Measurements from ENCODE around the gene CCDC154.

The CCDC154 gene

DNA sequence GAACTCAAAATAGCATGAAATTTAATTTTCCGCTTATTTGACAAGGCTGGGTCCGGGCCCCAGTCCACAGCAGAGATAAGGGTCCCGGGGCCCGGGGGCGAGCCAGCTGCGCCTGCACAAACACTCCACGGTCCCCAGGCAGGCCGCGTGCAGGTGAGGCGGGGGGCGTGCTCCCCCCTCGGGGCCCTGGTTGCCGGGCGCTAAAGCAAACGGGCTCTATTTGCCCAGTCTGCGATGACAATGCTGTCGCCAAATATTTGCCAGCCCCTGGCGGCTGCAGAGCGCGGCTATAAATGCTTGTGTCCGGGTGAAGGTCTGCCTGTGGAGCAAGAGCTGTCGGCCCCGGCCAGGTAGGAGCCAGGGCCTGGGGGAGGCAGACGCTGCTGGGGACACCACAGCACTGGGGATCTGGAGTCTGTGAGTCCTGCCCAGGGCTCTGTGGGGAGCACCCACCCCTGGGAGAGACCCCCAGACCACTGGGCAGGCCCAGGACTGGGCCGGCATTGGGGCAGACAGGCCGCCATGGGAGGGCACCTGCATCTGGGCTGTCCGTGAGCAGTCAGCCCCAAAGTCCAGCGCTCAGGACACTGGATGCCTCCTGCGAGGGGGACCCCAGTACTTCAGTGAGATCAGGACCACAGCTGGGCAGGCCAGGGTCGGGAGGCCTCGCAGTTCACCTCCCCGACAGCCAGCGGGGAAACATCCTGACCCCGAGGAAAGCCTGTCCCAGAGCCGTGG is 13.4 kb downstream of the CCDC154 start, which contains the start of gene PERCC1:
TSS of gene PERCC1 (plus strand) at position 320 of the 738 bp plus-strand sequence. CDS start 1,516 bp downstream, outside the sequence.
- in situ Hi-C loops (cut with HindIII; ENCODE audit: low pct_ligation_motif_present, low pct_unique_long_range_greater_than_20kb, low sequenced_read_pairs) = loop anchor here (10.0 kb wide), 1 partner anchor 54 kb away; the partner anchor contains the start of gene PTX4
- no peak for DNase-seq

DNA sequence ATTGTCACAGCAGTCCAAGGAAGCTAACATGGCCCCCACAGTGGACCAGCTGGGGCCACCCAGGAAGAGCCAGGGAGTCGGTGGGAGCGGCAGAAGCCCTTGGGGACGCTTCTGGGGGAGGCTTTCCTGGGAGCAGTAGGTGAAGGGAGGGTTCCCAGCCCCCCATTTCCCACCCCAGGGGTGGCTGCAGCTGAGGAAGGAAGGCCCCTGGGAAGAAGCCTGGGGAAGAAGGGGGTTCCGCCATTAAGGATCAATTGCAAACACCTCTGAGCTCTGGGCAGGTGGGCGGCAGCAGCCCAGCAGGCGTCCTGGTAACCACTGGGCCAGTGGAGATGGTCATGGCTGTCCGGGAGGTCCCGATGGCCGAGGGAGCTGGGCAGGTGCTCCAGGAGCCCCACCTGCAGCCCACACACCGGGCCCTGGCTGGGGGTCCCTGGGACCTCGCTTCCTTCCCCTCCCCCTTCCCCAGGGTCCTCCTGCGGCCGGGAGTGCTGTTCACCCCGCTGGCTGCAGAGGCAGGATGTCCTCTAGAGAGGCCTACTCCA is 14.1 kb downstream of the CCDC154 start:
- in situ Hi-C loops (cut with HindIII; ENCODE audit: low pct_ligation_motif_present, low pct_unique_long_range_greater_than_20kb, low sequenced_read_pairs) = loop anchor here (10.0 kb wide), 1 partner anchor 55 kb away; the partner anchor contains the start of gene PTX4
- no peak for DNase-seq

DNA sequence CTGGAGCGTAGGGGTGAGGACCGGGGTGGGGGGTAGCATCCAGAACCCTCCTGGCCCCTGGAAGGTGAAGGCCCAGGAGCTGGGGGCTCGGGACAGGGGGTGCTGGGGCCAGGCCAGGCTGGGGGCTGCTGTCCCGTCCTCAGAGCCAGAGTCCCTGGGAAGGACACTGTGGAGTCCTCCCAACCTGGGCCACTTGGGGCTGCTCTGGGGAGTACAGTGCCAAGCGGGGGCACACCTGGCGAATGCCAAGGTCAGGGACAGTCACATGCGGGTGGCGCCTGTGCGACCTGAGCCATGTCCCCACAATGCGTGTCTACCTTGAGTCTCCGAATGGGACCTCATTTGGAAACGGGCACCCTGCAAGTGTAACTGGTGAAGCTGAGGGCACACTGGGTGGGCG is 14.7 kb downstream of the CCDC154 start:
- no peak for DNase-seq
- in situ Hi-C loops (cut with HindIII; ENCODE audit: low pct_ligation_motif_present, low pct_unique_long_range_greater_than_20kb, low sequenced_read_pairs) = loop anchor here (10.0 kb wide), 1 partner anchor 55 kb away; the partner anchor contains the start of gene PTX4

DNA sequence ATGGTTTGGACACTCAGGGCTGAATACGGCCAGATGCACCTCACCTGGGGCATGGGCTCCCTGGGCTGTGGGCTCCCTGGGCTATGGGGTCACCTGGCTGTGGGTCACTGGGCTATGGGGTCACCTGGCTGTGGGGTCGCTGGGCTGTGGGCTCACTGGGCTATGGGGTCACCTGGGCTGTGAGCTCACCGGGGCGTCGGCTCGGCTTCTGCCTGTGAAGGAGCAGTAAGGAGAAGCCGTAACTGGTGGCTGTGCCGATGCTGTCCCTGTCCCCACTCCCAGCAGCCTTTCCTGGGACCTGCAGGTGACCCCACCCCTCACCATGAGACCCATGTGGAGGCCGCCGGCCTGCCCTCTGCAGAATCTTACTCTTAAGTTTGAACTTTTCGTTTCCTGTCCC is 15.3 kb downstream of the CCDC154 start:
- in situ Hi-C loops (cut with HindIII; ENCODE audit: low pct_ligation_motif_present, low pct_unique_long_range_greater_than_20kb, low sequenced_read_pairs) = no loop called here
- DNase-seq = no peak

DNA sequence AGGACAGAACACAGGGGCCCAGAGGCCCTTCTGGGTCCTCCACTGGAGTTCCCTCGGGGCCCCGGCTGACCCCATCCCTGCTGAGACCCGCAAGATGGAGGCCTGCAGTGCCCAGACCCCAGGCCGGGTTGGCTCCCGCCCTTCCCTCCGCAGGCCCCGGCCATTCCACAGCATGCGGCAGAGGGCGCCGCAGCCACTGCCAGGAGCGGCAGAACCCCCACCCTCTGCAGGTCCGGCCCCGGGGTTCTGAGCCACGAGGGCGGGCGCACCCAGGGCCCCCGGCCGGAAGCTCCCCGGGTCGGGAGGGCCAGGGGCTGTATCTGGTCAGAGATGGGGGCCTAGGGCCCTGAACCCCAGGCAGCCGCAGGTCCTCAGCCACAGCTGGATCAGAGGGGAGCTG is 15.8 kb downstream of the CCDC154 start:
- in situ Hi-C loops (cut with HindIII; ENCODE audit: low pct_ligation_motif_present, low pct_unique_long_range_greater_than_20kb, low sequenced_read_pairs) = no loop called here
- no peak for DNase-seq

DNA sequence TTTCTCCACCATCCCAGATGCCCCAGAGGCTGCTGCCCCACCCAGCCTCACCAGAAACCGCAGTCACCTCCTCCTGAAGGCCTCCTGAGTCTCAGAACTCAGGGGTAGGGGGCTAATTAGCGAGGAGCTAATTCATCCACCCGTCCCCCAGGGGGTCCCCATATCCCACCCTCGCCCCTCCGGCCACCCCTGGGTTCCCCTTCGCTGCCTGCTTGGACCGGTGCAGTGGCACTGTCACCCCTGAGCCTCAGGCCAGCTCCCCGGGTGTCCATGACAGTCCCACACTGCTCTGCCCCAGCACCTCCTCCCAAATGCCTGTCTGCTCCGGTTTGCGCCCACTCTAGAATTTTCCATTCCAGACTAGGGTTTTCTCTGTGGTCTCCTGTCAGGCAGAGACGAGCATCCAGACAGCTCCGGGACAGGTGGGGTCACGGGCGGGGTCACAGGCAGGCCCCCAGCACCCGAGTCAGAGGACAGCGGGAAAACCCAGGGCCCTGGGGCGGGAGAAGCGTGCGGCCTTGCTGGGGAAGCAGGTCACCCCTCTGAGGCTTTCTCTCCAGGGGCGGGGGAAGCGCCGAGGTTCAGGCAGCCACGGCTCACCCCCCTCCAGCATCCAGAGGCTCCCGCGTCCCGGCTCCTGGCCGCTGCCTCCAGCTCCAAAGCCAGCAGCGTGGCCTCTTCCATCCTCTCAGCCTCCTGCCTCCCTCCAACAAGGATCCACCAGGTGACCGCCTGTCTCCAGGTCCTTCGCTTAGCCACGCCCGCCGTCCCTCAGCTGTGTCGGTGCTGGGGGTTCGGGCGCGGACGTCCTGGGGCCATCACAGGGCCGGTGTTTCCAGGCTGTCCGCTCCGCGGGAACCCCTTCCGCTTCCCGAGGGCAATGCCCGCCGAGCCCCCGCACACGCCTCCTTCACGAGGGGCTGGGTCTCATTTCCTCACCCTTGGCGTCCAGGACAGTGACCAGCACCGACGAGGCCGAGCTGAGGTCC is 16.6 kb downstream of the CCDC154 start:
- DNase-seq = no peak
- in situ Hi-C loops (cut with HindIII; ENCODE audit: low pct_ligation_motif_present, low pct_unique_long_range_greater_than_20kb, low sequenced_read_pairs) = no loop called here

DNA sequence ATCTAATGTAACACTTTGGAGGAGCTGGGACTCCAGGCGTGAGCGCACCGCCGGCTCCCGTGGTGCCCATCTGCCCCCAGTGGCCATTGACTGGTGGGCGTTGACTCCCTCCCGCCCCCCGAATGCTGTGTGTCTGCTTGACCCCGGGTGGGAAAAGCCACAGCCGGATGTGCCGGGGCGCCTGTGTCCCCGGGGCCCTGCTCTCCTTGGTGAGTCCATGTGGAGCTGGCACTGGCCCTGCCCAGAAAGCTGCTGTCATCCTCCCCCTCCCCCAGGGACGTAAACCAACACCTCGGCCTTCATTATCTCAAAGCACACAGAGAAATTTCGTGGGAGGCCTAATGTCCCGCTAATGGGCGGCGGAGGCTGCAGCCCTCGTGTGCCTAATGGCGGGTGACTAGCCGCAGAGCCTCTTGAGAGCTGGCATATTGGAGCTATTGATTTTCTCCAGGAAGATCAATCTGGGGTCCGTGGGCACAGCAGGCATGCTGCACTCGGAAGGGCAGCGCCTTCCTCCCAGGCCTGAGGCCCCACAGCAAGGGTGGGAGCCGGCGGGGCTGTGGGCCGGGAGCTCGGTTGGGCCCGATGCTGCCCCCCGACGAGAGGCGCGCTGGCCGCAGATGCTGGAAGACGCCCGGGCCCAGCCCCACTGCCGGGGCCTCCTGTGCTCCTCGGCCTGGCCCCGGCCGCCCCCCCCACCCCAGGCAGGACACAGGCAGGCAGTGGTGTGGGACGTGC is 17.5 kb downstream of the CCDC154 start:
- in situ Hi-C loops (cut with HindIII; ENCODE audit: low pct_ligation_motif_present, low pct_unique_long_range_greater_than_20kb, low sequenced_read_pairs) = no loop called here
- DNase-seq = no peak

DNA sequence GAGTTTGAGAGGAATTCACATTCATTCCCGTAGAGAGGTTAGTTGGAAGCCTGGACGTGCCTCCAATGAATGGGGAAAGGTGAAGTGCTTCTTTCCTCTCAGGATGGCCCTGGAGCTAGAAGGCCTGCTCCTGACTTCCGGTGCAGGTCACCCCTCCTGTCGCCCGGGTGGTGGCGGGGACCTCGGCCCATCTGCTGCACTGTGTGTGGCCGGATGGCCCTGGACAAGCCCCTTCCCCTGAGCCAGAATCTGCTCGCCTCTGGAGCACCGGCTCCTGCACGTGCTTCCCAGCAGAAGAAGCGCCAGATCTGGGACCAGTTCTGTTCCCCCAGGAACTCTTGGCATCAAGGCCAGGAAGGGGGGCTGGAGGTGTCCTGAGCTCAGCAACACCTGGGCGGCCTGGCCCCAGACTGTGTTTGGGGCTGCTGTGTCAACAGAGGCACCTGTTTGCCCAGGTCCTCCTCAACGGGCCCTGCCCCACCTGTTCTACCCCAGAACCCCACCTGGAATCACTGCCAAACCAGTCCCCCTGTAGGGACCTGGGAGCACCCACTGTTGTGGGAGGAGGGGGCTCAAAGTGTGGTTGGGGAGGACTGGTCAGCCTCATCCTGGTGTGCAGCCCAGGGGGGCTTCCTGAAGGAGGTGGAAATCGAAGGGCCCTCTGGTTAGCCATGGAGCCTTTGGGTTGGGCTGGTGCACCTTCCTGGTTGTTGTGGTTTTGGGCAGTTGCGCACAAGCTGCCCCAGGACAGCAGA is 18.6 kb downstream of the CCDC154 start:
- in situ Hi-C loops (cut with HindIII; ENCODE audit: low pct_ligation_motif_present, low pct_unique_long_range_greater_than_20kb, low sequenced_read_pairs) = no loop called here
- no peak for DNase-seq

DNA sequence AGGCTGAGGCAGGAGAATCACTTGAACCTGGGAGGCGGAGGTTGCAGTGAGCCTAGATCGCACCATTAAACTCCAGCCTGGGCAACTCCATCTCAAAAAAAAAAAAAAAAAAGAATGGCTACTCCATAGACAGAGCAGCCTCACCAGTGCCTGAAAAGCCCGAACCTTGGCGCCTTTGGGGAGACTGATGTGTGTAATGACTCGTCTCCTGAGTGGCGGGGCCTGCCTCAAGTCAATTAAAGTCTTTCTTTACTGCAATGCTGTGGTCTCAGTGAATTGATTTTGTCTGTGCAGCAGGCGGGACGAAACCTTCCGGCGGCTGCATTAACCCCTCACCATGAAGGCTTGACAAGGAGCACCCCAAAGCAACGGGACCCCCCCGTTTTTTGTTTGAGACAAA is 20.3 kb downstream of the CCDC154 start:
- in situ Hi-C loops (cut with HindIII; ENCODE audit: low pct_ligation_motif_present, low pct_unique_long_range_greater_than_20kb, low sequenced_read_pairs) = no loop called here
- DNase-seq = no peak

DNA sequence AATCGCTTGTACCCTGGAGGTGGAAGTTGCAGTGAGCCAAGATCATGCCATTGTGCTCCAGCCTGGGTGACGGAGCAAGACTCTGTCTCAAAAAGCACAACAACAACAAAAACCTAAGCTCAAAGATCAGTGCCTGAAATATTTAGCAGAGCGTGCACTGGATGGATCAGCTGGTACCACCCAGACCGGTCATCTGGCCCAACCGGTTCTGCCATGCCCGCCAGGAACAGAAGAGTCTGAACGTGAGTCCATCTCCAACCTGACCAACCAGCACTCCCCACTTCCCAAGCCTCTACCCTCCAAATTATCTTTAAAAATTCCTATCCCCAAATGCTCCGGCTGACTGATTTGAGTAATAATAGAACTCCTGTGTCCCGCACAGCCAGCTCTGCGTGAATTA is 22.3 kb downstream of the CCDC154 start:
- in situ Hi-C loops (cut with HindIII; ENCODE audit: low pct_ligation_motif_present, low pct_unique_long_range_greater_than_20kb, low sequenced_read_pairs) = no loop called here

DNA sequence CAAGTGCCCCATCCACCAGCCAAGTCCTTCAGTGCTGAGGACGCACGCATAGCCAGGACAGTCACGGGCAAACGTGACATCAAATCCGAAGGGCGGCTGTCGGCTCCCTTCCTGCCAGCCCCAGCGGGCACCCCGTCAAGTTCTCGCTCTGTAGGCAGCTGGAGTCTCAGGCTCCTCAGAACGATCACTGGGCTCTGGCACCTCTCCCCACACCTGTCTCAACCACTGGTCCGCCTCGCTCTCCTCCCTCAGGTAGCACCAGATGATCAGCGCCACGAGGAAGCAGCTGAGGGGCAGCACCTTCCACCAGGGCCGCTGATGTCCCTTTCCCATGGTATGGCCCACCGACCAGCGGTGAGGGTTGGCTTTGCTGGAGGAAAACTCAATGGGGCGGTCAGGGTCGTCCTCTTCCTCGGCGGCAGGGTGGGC is 24.2 kb downstream of the CCDC154 start:
- DNase-seq = no peak
- in situ Hi-C loops (cut with HindIII; ENCODE audit: low pct_ligation_motif_present, low pct_unique_long_range_greater_than_20kb, low sequenced_read_pairs) = no loop called here

More for the DNA sequence above, 22.3 kb downstream of the CCDC154 start:
- no peak for DNase-seq

DNA sequence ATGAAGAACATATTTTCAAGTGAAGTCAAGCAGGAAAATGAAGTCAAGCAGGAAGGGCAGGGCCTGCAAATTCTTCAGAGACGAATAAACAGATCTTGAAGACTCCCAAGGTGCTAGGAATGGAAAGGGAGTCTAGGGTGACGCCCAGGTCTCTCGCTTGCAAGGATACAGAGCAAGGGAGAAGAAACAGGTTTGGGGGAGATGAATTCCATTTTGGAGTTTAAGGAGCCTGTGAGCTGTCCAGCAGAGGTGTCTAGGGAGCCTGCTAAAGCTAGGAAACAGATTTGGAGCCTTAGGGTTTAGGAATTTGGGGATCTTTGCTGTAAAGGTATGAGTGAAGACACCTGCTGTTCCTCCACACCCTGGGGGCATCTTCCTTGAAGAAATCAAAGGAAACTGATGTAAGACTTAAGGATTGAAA is 27.8 kb downstream of the CCDC154 start:
- in situ Hi-C loops (cut with HindIII; ENCODE audit: low pct_ligation_motif_present, low pct_unique_long_range_greater_than_20kb, low sequenced_read_pairs) = no loop called here
- DNase-seq = peak; percentile 48

DNA sequence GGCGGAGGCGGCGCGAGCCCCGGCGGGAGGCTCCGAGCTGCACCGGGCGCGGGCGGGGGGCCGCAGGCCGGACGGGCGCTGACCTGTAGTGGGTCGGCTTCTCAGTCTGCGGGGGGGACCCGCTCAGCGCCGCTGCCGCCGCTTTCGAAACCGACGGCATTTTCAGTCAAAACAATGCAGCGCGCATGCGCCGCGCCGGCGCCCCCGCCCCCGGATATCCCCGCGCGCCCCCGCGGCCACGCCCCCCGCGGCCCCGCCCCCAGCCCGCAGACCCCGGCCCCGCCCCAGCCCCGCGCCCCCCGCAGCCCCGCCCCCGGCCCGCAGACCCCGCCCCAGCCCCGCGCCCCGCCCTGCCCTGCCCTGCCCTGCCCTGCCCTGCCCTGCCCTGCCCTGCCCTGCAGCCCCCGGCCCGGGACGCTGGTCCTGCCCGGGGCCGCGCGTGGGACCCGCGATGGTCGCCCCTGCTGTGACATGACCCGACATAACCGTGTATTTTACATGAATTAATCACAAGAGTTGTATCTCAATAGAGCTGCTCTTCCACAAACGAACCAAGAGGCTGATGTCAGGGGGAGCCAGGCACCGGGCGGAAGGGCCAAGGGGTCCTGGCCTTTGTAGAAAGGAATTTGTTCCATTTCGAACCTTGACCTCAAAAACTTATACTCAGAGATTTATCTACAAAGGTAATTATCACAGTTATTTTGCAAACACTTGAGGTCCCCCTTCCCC is 29.7 kb downstream of the CCDC154 start, which contains the start of gene UNKL:
TSS of gene UNKL (minus strand) at position 173 of the 729 bp plus-strand sequence. CDS start at position 160, 13 bp downstream.
- in situ Hi-C loops (cut with HindIII; ENCODE audit: low pct_ligation_motif_present, low pct_unique_long_range_greater_than_20kb, low sequenced_read_pairs) = no loop called here
- peak; percentile 75 for DNase-seq

DNA sequence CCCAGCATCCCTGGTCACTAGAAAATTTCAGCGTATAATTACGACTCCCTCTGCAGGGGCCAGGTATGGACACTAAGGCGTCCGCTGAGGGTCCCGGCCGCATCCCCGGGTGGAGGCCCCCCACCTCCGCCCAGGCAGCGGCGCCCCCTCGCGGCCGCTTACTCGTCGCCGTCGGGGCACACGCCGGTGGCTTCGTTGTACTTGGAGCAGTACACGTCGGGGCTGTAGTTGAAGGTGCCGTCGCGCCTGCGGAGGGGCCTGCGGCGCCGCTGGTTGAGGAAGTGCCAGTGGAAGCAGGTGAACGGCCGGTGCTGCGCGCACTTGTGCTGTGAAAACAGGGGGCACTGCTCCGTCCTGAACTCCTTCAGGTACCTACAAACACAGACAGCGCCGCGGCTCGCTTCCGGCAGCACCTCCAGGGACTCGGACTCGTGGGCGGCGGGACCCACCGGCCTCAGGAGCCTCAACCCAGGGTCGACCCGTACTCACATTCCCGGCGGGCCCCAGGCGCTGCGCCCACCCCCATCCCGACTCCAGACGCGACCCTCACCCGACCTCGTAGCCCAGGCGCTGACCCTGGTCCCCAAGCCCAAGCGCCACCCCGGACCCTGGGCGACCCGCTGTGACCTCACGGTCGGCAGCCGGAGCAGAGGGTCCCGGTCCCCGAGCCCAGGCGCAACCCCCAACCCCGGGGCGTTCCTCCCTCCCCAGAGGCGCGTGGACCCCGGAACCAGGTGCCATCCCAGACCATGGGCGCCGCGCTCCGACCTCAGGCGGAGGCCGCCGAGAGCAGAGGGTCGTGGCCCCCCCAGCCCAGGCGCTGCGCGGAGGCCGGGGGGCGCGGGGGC is 30.4 kb downstream of the CCDC154 start:
- DNase-seq = peak; percentile 61
- in situ Hi-C loops (cut with HindIII; ENCODE audit: low pct_ligation_motif_present, low pct_unique_long_range_greater_than_20kb, low sequenced_read_pairs) = no loop called here

DNA sequence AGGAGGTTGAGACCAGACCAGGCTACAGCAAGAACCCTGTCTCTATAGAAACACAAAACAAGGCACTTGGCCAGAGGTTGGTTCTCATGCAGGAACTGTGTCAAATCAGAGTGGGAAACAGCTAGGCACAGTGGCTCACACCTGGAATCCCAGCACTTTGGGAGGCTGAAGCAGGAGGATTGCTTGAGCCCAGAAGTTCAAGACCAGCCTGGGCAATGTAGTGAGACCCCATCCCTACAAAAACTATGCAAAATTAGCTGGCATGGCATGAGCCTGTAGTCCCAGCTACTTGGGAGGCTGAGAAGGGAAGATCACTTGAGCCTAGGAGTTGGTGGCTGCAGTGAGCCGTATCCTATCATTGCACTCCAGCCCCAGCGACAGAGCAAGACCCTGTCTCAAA is 31.5 kb downstream of the CCDC154 start:
- in situ Hi-C loops (cut with HindIII; ENCODE audit: low pct_ligation_motif_present, low pct_unique_long_range_greater_than_20kb, low sequenced_read_pairs) = no loop called here
- no peak for DNase-seq

DNA sequence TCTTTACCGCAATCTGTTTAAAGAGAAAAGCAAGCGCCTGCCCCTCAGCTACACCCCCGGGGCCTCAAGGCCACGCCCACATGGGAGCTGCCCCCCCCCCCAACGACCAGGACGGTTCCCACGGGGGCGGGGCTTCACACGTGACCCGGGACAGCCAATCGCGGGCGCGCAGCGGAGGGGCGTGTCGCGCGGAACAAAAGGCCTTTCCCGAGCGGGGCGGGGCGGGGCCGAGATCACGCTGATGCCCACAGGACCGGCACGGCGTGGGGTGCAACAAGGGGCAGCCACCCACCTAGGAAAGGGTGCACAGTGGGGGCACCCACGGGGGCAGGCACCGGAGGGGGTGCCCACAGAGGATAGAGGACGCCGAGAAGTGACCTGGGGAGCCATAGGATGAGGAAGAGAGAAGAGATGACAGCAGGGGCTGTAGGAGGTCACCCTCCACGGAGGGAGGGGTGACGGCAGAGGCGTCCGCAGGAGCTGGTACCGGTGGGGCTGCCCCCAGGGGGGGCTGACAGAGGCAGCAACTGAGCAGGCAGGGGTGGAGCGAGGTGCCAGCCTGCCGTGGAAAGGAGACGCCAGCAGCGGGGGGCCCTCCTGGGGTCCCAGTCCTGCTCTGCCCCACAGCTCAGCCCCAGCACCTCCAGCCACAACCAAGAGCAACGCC is 36.1 kb downstream of the CCDC154 start:
- in situ Hi-C loops (cut with HindIII; ENCODE audit: low pct_ligation_motif_present, low pct_unique_long_range_greater_than_20kb, low sequenced_read_pairs) = no loop called here
- peak; percentile 93 for DNase-seq

Measured in ACHN (cell line).